Loucy (cell line): ENCODE results near the gene LDLRAD4.

Experiments used
- H2AFZ ChIP-seq: fragments of 200-600 bp; sonication (generic); 2 replicates; pipeline ENCODE4 v1.6.0; 2016; ENCODE audit warnings: antibody characterized with exemption, mild to moderate bottlenecking, low read length, moderate library complexity
- H3F3A ChIP-seq: fragments of 200-600 bp; 2 replicates; pipeline ENCODE4 v1.6.0; 2016; ENCODE audit warnings: antibody characterized with exemption, low read depth, mild to moderate bottlenecking
- H3K27me3 ChIP-seq: fragments of 200-600 bp; sonication (generic); 2 replicates; pipeline ENCODE4 v1.6.1; 2014; ENCODE audit warnings: low read length, mild to moderate bottlenecking; ENCODE audit not compliant: insufficient read depth, poor library complexity, severe bottlenecking
- H3K36me3 ChIP-seq: fragments of 200-600 bp; sonication (generic); 2 replicates; pipeline ENCODE4 v1.6.1; 2016; ENCODE audit warnings: low read length; ENCODE audit not compliant: insufficient read depth
- H3K4me1 ChIP-seq: fragments of 200-600 bp; sonication (generic); 2 replicates; pipeline ENCODE4 v1.5.1; 2014; ENCODE audit warnings: low read length, mild to moderate bottlenecking; ENCODE audit not compliant: insufficient read depth, poor library complexity, severe bottlenecking
- H3K4me2 ChIP-seq: fragments of 200-600 bp; sonication (generic); 2 replicates; pipeline ENCODE4 v1.6.0; 2014; ENCODE audit warnings: antibody characterized with exemption, low read length, low read depth, mild to moderate bottlenecking; ENCODE audit not compliant: poor library complexity, severe bottlenecking
- H3K4me3 ChIP-seq: fragments of 200-600 bp; sonication (generic); 2 replicates; pipeline ENCODE4 v1.5.1; 2014; ENCODE audit warnings: low read length, mild to moderate bottlenecking, mixed read lengths; ENCODE audit not compliant: poor library complexity, severe bottlenecking
- H3K79me2 ChIP-seq: fragments of 200-600 bp; sonication (generic); 2 replicates; pipeline ENCODE4 v1.6.1; 2014; ENCODE audit warnings: low read length; ENCODE audit not compliant: insufficient read depth
- H3K9ac ChIP-seq: fragments of 200-600 bp; sonication (generic); 2 replicates; pipeline ENCODE4 v1.6.0; 2014; ENCODE audit warnings: mild to moderate bottlenecking, low read depth, low read length, moderate library complexity; ENCODE audit not compliant: poor library complexity, severe bottlenecking
- H3K9me2 ChIP-seq: fragments of 200-600 bp; sonication (generic); replicated peaks from 2 replicates; pipeline ENCODE4 v1.6.1; 2016; ENCODE audit warnings: low read depth, low read length, mixed read lengths
- H3K9me3 ChIP-seq: fragments of 200-600 bp; sonication (generic); 2 replicates; pipeline ENCODE4 v1.6.1; 2014; ENCODE audit warnings: mild to moderate bottlenecking, antibody characterized with exemption, low read length, low read depth; ENCODE audit not compliant: insufficient read depth
- H4K20me1 ChIP-seq: fragments of 200-600 bp; sonication (generic); 2 replicates; pipeline ENCODE4 v1.6.0; 2014; ENCODE audit warnings: antibody characterized with exemption, low read length, mild to moderate bottlenecking; ENCODE audit not compliant: insufficient read depth, poor library complexity, severe bottlenecking
- EZH2phosphoT487 ChIP-seq: fragments of 200-600 bp; IDR thresholded peaks from 2 replicates; pipeline ENCODE4 v1.6.1; 2018; ENCODE audit warnings: antibody characterized with exemption, mild to moderate bottlenecking, moderate library complexity, borderline replicate concordance
- TF ChIP-seq, protein P1 (sequence below): fragments of 200-600 bp; sonication (generic); conservative IDR thresholded peaks from 2 replicates; pipeline ENCODE4 v1.5.1; 2014; ENCODE audit warnings: mild to moderate bottlenecking, antibody characterized with exemption, low read length

The LDLRAD4 gene

GRCh38 chr18:13184396-13184795, 34.2 kb upstream of the LDLRAD4 start:
- Histone ChIP-seq H3K27me3 (no peaks in the 10 kb centered on the region), H4K20me1 (no peaks in the 10 kb centered on the region), H3K4me3 (no peak overlapping the region), H3K9me3 (no peaks in the 10 kb centered on the region), H2AFZ (no peak overlapping the region), H3F3A (no peaks in the 10 kb centered on the region), H3K36me3 (no peaks in the 10 kb centered on the region), H3K9ac (no peak overlapping the region), H3K79me2 (no peaks in the 10 kb centered on the region), H3K4me2 (no peak overlapping the region), H3K4me1 (no peaks in the 10 kb centered on the region), H3K9me2 (no peaks in the 10 kb centered on the region)
- TF ChIP-seq, protein P1, sequence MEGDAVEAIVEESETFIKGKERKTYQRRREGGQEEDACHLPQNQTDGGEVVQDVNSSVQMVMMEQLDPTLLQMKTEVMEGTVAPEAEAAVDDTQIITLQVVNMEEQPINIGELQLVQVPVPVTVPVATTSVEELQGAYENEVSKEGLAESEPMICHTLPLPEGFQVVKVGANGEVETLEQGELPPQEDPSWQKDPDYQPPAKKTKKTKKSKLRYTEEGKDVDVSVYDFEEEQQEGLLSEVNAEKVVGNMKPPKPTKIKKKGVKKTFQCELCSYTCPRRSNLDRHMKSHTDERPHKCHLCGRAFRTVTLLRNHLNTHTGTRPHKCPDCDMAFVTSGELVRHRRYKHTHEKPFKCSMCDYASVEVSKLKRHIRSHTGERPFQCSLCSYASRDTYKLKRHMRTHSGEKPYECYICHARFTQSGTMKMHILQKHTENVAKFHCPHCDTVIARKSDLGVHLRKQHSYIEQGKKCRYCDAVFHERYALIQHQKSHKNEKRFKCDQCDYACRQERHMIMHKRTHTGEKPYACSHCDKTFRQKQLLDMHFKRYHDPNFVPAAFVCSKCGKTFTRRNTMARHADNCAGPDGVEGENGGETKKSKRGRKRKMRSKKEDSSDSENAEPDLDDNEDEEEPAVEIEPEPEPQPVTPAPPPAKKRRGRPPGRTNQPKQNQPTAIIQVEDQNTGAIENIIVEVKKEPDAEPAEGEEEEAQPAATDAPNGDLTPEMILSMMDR = no peak
- TF ChIP-seq EZH2phosphoT487 = no peak

GRCh38 chr18:13185675-13186198, 32.8 kb upstream of the LDLRAD4 start:
- Histone ChIP-seq H3K36me3 (no peaks in the 10 kb centered on the region), H2AFZ (no peak overlapping the region), H3K27me3 (no peaks in the 10 kb centered on the region), H3K9me3 (no peaks in the 10 kb centered on the region), H4K20me1 (no peaks in the 10 kb centered on the region), H3K4me3 (no peak overlapping the region), H3K9ac (no peak overlapping the region), H3K79me2 (no peaks in the 10 kb centered on the region), H3K4me1 (no peaks in the 10 kb centered on the region), H3K4me2 (no peak overlapping the region), H3F3A (no peaks in the 10 kb centered on the region), H3K9me2 (no peaks in the 10 kb centered on the region)
- no peak for TF ChIP-seq EZH2phosphoT487
- TF ChIP-seq, protein P1 = no peak

DNA sequence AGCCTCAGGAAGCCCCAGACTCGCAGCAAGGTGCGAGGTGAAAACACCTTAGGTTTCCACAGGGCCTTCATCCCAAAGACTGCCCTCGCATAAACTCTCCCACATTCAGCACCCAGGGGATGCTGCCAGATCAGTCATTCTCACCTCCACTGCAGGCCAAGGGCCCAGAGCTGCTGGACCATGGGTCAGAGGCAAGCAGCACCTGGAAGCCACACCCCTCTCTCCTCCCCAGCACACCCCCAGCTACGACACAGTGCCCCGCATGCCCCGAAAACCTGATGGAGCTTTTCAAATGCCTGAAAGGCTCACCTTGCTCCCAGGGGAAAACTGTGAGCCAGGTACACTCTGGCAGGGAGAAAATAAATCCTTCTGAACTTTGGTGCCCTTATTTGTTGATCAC, 31.9 kb upstream of the LDLRAD4 start:
- no peaks in the 10 kb centered on the region for H3K27me3 ChIP-seq
- H3K9ac ChIP-seq = no peak overlapping the region
- no peaks in the 10 kb centered on the region for H3K9me2 ChIP-seq
- H3K9me3 ChIP-seq = no peaks in the 10 kb centered on the region
- H3K36me3 ChIP-seq = no peaks in the 10 kb centered on the region
- no peaks in the 10 kb centered on the region for H3F3A ChIP-seq
- H3K4me3 ChIP-seq = no peak overlapping the region
- no peaks in the 10 kb centered on the region for H4K20me1 ChIP-seq
- no peak overlapping the region for H2AFZ ChIP-seq
- no peaks in the 10 kb centered on the region for H3K4me1 ChIP-seq
- TF ChIP-seq EZH2phosphoT487 = no peak
- TF ChIP-seq, protein P1 = no peak
- no peak overlapping the region for H3K4me2 ChIP-seq
- H3K79me2 ChIP-seq = no peaks in the 10 kb centered on the region
